B cell (primary cell): ENCODE measurements around the gene NT5M. TPM values are rescaled to one million over a fixed set of nuclear protein-coding genes. Genes with fewer than 3 reads are reported as not detected.

ENCODE experiments used
- ATAC-seq: fragments of 200-7000 bp; cut with Tn5 transposase; one replicate; pipeline ENCODE4 v1.10.0; 2021; ENCODE audit warnings: low read depth, mild to moderate bottlenecking, moderate number of reproducible peaks, moderate library complexity
- CTCF ChIA-PET: fragments of 350-600 bp; sonication (Branson Sonifier 250); formaldehyde crosslinking; loops from one replicate; lab custom pipeline; 2021; ENCODE audit warnings: antibody characterized with exemption, inconsistent platforms; lab: Charles Lee
- POLR2A ChIA-PET: fragments of 350-600 bp; sonication (Branson Sonifier 250); formaldehyde crosslinking; loops from one replicate; lab custom pipeline; 2021; ENCODE audit warnings: antibody characterized with exemption; lab: Charles Lee
- DNase-seq: peaks from one replicate; pipeline ENCODE4 v3.0.0; 2013
- H2AFZ ChIP-seq: 2 replicates; pipeline ENCODE4 v1.6.1; 2012; ENCODE audit warnings: mild to moderate bottlenecking, low read depth, low read length; ENCODE audit not compliant: insufficient read depth, poor library complexity, severe bottlenecking
- H3K27ac ChIP-seq, 2 donors: 1 replicate in 1 of 2; 2 replicates in 1 of 2; pipeline ENCODE4 v1.5.1; 2012 to 2013; ENCODE audit warnings: low read length in 2 of 2, mild to moderate bottlenecking in 2 of 2, moderate library complexity in 1 of 2
- H3K27me3 ChIP-seq, 4 experiments: fragments of 200-600 bp in 1 of 4; sonication (generic) in 1 of 4; replicated peaks in 1 of 4; 1 replicate in 2 of 4; 2 replicates in 2 of 4; pipeline versions ENCODE4 v1.6.1 to v1.7.0; 2013 to 2016; ENCODE audit warnings: low read length in 3 of 4, mild to moderate bottlenecking in 2 of 4, mixed read lengths in 1 of 4, moderate library complexity in 1 of 4; ENCODE audit not compliant: insufficient read depth in 4 of 4, control insufficient read depth in 3 of 4; ENCODE audit errors: control extremely low read depth in 1 of 4
- H3K36me3 ChIP-seq, 2 experiments: replicated peaks in 1 of 2; 1 replicate in 1 of 2; 2 replicates in 1 of 2; pipeline versions ENCODE4 v1.6.1 to v1.7.1; 2013; ENCODE audit warnings: low read length in 1 of 2; ENCODE audit not compliant: insufficient read depth in 2 of 2, control insufficient read depth in 1 of 2; ENCODE audit errors: control extremely low read depth in 1 of 2, extremely low read depth in 1 of 2
- H3K4me1 ChIP-seq, 2 donors: fragments of 200-600 bp in 1 of 2; sonication (generic) in 1 of 2; 1 replicate in 1 of 2; 2 replicates in 1 of 2; pipeline versions ENCODE4 v1.5.1 to v1.6.1; 2013 to 2017; ENCODE audit warnings: low read length in 2 of 2; ENCODE audit not compliant: control insufficient read depth in 2 of 2, insufficient read depth in 2 of 2
- H3K4me2 ChIP-seq: replicated peaks from 2 replicates; pipeline ENCODE3; 2012; ENCODE audit warnings: mild to moderate bottlenecking, low read depth, low read length; ENCODE audit not compliant: poor library complexity, severe bottlenecking
- H3K4me3 ChIP-seq, 5 experiments: fragments of 200-600 bp in 1 of 5; sonication (generic) in 1 of 5; 1 replicate in 3 of 5; 2 replicates in 2 of 5; pipeline versions ENCODE4 v1.5.1 to v1.7.0; 2011 to 2016; ENCODE audit warnings: low read length in 4 of 5, mild to moderate bottlenecking in 4 of 5, low read depth in 2 of 5, control low read depth in 1 of 5, moderate library complexity in 1 of 5; ENCODE audit not compliant: insufficient read depth in 1 of 5; ENCODE audit errors: control extremely low read depth in 1 of 5, extremely low read depth in 1 of 5
- H3K79me2 ChIP-seq: fragments of 200-600 bp; sonication (generic); one replicate; pipeline ENCODE4 v1.6.0; 2016; ENCODE audit warnings: low read length; ENCODE audit not compliant: control insufficient read depth, insufficient read depth
- H3K9ac ChIP-seq: fragments of 200-600 bp; sonication (generic); 2 replicates; pipeline ENCODE4 v1.6.1; 2017; ENCODE audit warnings: mild to moderate bottlenecking, low read length, moderate library complexity
- H3K9me3 ChIP-seq, 3 donors: one replicate each; pipeline versions ENCODE4 v1.6.1 to v1.7.1; 2013; ENCODE audit warnings: low read length in 2 of 3; ENCODE audit not compliant: control insufficient read depth in 2 of 3, insufficient read depth in 1 of 3; ENCODE audit errors: control extremely low read depth in 1 of 3
- H4K20me1 ChIP-seq: 2 replicates; pipeline ENCODE4 v1.6.0; 2012; ENCODE audit warnings: mild to moderate bottlenecking, low read length; ENCODE audit not compliant: insufficient read depth, control insufficient read depth, poor library complexity, severe bottlenecking
- H3K27ac Mint-ChIP-seq: one replicate; pipeline ENCODE4 v1.8.0; 2021; ENCODE audit warnings: mixed read lengths
- H3K27me3 Mint-ChIP-seq: one replicate; pipeline ENCODE4 v1.8.0; 2021; ENCODE audit warnings: mixed read lengths
- H3K4me1 Mint-ChIP-seq: one replicate; pipeline ENCODE4 v1.8.0; 2021; ENCODE audit warnings: mixed read lengths
- H3K4me3 Mint-ChIP-seq: one replicate; pipeline ENCODE4 v1.8.0; 2021; ENCODE audit warnings: mixed read lengths
- H3K9me3 Mint-ChIP-seq: one replicate; pipeline ENCODE4 v1.8.0; 2022; ENCODE audit warnings: mixed read lengths; ENCODE audit not compliant: insufficient read depth
- EZH2 ChIP-seq: IDR thresholded peaks from 2 replicates; pipeline ENCODE4 v1.6.1; 2012; ENCODE audit warnings: borderline replicate concordance, low read depth, mild to moderate bottlenecking, moderate library complexity, low read length; ENCODE audit not compliant: insufficient read depth, poor library complexity, severe bottlenecking
- WGBS: methylation state at CpG from one replicate; pipeline ENCODE4 v1.1.5; 2013; ENCODE audit warnings: missing lambda C conversion rate; ENCODE audit not compliant: insufficient coverage; 5-methylcytosine and 5-hydroxymethylcytosine counted together
- intact Hi-C: fragments of 100-400 bp; cut with micrococcal nuclease; formaldehyde crosslinking; loops from one replicate; pipeline ENCODE4 v1.10.0; 2022
- polyA plus RNA-seq: library from polyadenylated mRNA; depleted of rRNA; stranded (reverse); fragments of >200 nt; gene quantifications from 2 replicates; pipeline ENCODE4 v1.2.3, GENCODE V29; 2012
- total RNA-seq, 2 donors: library from RNA; stranded (reverse); fragments of 120-200 nt in 1 of 2; gene quantifications; 1 replicate in 1 of 2; 2 replicates in 1 of 2; pipeline versions ENCODE4 v1.2.3 to v1.2.4, GENCODE V29; 2013 to 2022
- TF ChIP-seq, protein P1 (sequence below): fragments of 200-600 bp; IDR thresholded peaks from one replicate; pipeline ENCODE4 v1.8.0; 2022; ENCODE audit warnings: antibody characterized with exemption, mild to moderate bottlenecking

The NT5M gene
- total and polyA plus RNA-seq, 2 donors (not counting 1 experiment from before 2014, with no cell fraction given), result 0.40 to 0.47 TPM

- POLR2A ChIA-PET, result no interaction called here
- DNase-seq, result no peak
- Mint-ChIP-seq H3K9me3 (no peaks in the 10 kb centered on the region), H3K4me3 (no peak overlapping the region), H3K27me3 (peaks cover 10% of the 10 kb centered on the region), H3K4me1 (no peaks in the 10 kb centered on the region), H3K27ac (no peak overlapping the region)
- Histone ChIP-seq H3K27ac (no peak overlapping the region), H4K20me1 (no peaks in the 10 kb centered on the region), H3K36me3 (no peaks in the 10 kb centered on the region), H3K4me2 (no peak overlapping the region), H3K79me2 (no peaks in the 10 kb centered on the region), H3K9me3 (peaks cover 0 to 11% (median 0%) of the 10 kb centered on the region in 3 donors), H3K4me3 (no peak overlapping the region), H3K4me1 (no peaks in the 10 kb centered on the region), H3K9ac (no peak overlapping the region), H2AFZ (no peak overlapping the region), H3K27me3 (peaks cover 0 to 11% (median 0%) of the 10 kb centered on the region in 4 experiments)
- intact Hi-C loops, result no loop called here
- no peak for ATAC-seq
- TF ChIP-seq, protein P1, sequence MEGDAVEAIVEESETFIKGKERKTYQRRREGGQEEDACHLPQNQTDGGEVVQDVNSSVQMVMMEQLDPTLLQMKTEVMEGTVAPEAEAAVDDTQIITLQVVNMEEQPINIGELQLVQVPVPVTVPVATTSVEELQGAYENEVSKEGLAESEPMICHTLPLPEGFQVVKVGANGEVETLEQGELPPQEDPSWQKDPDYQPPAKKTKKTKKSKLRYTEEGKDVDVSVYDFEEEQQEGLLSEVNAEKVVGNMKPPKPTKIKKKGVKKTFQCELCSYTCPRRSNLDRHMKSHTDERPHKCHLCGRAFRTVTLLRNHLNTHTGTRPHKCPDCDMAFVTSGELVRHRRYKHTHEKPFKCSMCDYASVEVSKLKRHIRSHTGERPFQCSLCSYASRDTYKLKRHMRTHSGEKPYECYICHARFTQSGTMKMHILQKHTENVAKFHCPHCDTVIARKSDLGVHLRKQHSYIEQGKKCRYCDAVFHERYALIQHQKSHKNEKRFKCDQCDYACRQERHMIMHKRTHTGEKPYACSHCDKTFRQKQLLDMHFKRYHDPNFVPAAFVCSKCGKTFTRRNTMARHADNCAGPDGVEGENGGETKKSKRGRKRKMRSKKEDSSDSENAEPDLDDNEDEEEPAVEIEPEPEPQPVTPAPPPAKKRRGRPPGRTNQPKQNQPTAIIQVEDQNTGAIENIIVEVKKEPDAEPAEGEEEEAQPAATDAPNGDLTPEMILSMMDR, result no peak
- no peak for TF ChIP-seq EZH2
- CTCF ChIA-PET, result interaction anchor here (2.4 kb wide), 1 partner anchor 11 kb away, joined by 8 read pairs; no protein-coding TSS in a partner anchor
- 94% methylated on average over 20 of the region's 23 CpGs for WGBS
These were observed 64.0 kb downstream of the NT5M start for GRCh38 chr17:17366941-17367875.

DNA sequence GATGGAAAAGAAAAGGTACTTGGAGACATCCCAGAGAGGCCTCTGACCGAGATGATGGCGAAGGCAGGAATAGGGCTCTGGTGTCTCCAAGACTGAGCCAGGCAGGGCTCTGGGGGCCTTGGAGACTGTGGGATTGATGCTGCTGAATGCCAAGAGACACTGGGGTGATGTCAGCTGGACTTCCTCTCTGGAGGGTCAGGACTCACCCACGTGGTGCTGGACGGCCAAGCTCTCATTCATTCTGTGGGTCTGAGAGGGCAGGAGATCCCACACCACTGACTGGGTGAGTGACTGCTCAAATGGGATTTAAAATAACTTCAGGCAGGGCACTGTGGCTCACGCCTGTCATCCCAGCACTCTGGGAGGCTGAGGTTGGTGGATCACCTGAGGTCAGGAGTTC lies 64.8 kb downstream of the NT5M start:
- peaks cover 10% of the 10 kb centered on the region for H3K27me3 Mint-ChIP-seq
- Histone ChIP-seq H3K27ac (no peak overlapping the region), H3K4me2 (no peak overlapping the region), H4K20me1 (no peaks in the 10 kb centered on the region), H3K79me2 (no peaks in the 10 kb centered on the region), H3K9ac (no peak overlapping the region), H3K9me3 (peaks cover 0 to 11% (median 0%) of the 10 kb centered on the region in 3 donors), H3K27me3 (peaks cover 0 to 10% (median 0%) of the 10 kb centered on the region in 4 experiments), H2AFZ (no peak overlapping the region), H3K36me3 (no peaks in the 10 kb centered on the region), H3K4me3 (no peak overlapping the region), H3K4me1 (no peaks in the 10 kb centered on the region)
- H3K4me1 Mint-ChIP-seq, result no peaks in the 10 kb centered on the region
- ChIA-PET POLR2A (no interaction called here), CTCF (interaction anchor here (2.4 kb wide), 1 partner anchor 12 kb away, joined by 8 read pairs; no protein-coding TSS in a partner anchor)
- H3K27ac Mint-ChIP-seq, result no peak overlapping the region
- no peak for DNase-seq
- ATAC-seq, result no peak
- 92% methylated on average over 5 of the region's 5 CpGs for WGBS
- no peak overlapping the region for H3K4me3 Mint-ChIP-seq
- no peaks in the 10 kb centered on the region for H3K9me3 Mint-ChIP-seq
- intact Hi-C loops, result no loop called here
- TF ChIP-seq, protein P1, result no peak
- TF ChIP-seq EZH2, result no peak
